NCI-H2196 (cell line): ENCODE data around the gene TERB1.
A peak's percentile ranks its signal among the peaks of the same experiment; 100 is the strongest.
"Not testable (repeated sequence)": the region's sequence is repeated elsewhere in the genome, so short reads cannot be mapped to it uniquely, and the experiment has no call there.

ENCODE experiments used
- DNase-seq: peaks from one replicate; lab custom pipeline; 2025; ENCODE audit not compliant: unreplicated experiment; lab: John Stamatoyannopoulos, UW

The TERB1 gene

GRCh38 chr16:66830422-66831404 lies 29.3 kb upstream of the TERB1 start, which contains the start of gene NAE1:
NAE1 (minus strand) TSS chr16:66830976; CDS start chr16:66830899, 77 bp downstream.
- DNase-seq = peak; percentile 82

GRCh38 chr16:66824006-66824405 lies 22.6 kb upstream of the TERB1 start:
- no peak for DNase-seq

- no peak for DNase-seq
Observed at GRCh38 chr16:66814734-66815133, 13.3 kb upstream of the TERB1 start.

GRCh38 chr16:66811043-66811442 lies 9.7 kb upstream of the TERB1 start:
- no peak for DNase-seq

- DNase-seq = no peak
Observed at GRCh38 chr16:66810391-66810790, 9.0 kb upstream of the TERB1 start.

- DNase-seq = no peak
Observed at GRCh38 chr16:66809765-66810164, 8.4 kb upstream of the TERB1 start.

- DNase-seq = no peak
Observed at GRCh38 chr16:66802159-66802558, 775 bp upstream of the TERB1 start.

- no peak for DNase-seq
Observed at GRCh38 chr16:66800856-66801255, 528 bp downstream of the TERB1 start.

GRCh38 chr16:66798161-66798560 lies 3.2 kb downstream of the TERB1 start:
- DNase-seq = no peak

GRCh38 chr16:66793984-66794383 lies 7.4 kb downstream of the TERB1 start:
- not testable (repeated sequence) for DNase-seq

- DNase-seq = no peak
Observed at GRCh38 chr16:66790130-66790733, 11.2 kb downstream of the TERB1 start.

GRCh38 chr16:66787427-66787826 lies 14.0 kb downstream of the TERB1 start:
- no peak for DNase-seq

GRCh38 chr16:66786551-66786950 lies 14.8 kb downstream of the TERB1 start:
- DNase-seq = no peak

GRCh38 chr16:66776457-66776856 lies 24.9 kb downstream of the TERB1 start:
- DNase-seq = no peak

GRCh38 chr16:66774981-66775380 lies 26.4 kb downstream of the TERB1 start:
- DNase-seq = no peak

- DNase-seq = no peak
Observed at GRCh38 chr16:66758086-66758485, 43.3 kb downstream of the TERB1 start.

- DNase-seq = no peak
Observed at GRCh38 chr16:66754819-66755218, 46.6 kb downstream of the TERB1 start.

GRCh38 chr16:66754211-66754610 lies 47.2 kb downstream of the TERB1 start:
- DNase-seq = no peak

- DNase-seq = no peak
Observed at GRCh38 chr16:66752958-66753357, 48.4 kb downstream of the TERB1 start.

- DNase-seq = no peak
Observed at GRCh38 chr16:66752379-66752778, 49.0 kb downstream of the TERB1 start.

GRCh38 chr16:66751992-66752322 lies 49.4 kb downstream of the TERB1 start:
- DNase-seq = no peak

GRCh38 chr16:66751303-66751991 lies 49.9 kb downstream of the TERB1 start, which contains the start of gene DYNC1LI2:
DYNC1LI2 (minus strand) TSS chr16:66751609; CDS start chr16:66751591, 18 bp downstream.
- DNase-seq = peak; percentile 63
